HL-60 (cell line): ENCODE results near the gene FOXP1.

Source experiments
- CTCF ChIP-seq: IDR thresholded peaks from one replicate; pipeline ENCODE4 v1.5.1; 2011; ENCODE audit warnings: low read length, control low read depth, inconsistent platforms; ENCODE audit not compliant: insufficient read depth
- REST ChIP-seq: IDR thresholded peaks from 2 replicates; pipeline ENCODE4 v1.6.1; 2012; ENCODE audit warnings: low read depth; ENCODE audit not compliant: insufficient replicate concordance

DNA sequence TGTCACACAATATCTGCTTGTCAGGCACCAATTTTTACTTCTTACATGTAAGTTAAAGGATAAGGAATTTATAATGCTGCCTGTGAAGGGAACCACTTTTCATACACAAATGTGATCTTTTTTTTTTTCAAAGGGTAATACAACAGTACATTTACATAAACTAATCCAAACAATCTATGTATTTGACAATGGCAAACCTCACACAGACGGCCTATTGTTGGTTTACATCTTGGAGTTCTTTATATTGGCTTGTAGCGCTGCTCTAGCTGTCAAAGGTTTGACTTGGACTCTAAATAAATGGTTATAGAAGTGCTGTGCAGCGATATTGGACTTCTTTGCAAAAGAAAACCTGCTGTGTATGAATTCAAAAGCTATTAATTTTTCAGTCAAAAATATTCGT is 598.0 kb downstream of the FOXP1 start:
- TF ChIP-seq CTCF (no peak), REST (no peak)
